BLaER1 treated with 17β-estradiol and CSF1 and Interleukin-3, amounts not matched to agents 10 nM and 100 nM (cell line): ENCODE data around the gene BLOC1S2.

Experiments used
- H3K27ac ChIP-seq, 11 experiments: shearing (Covaris generic); formaldehyde crosslinking; 2 replicates each; pipeline ENCODE4 v1.8.1; 2022
- H3K27me3 ChIP-seq, 11 experiments: shearing (Covaris generic); formaldehyde crosslinking; 2 replicates each; pipeline ENCODE4 v1.8.1; 2022
- H3K36me3 ChIP-seq, 11 experiments: shearing (Covaris generic); formaldehyde crosslinking; 2 replicates each; pipeline ENCODE4 v1.8.1; 2022
- H3K4me1 ChIP-seq, 10 experiments: shearing (Covaris generic); formaldehyde crosslinking; 2 replicates each; pipeline ENCODE4 v1.8.1; 2022
- H3K4me2 ChIP-seq, 11 experiments: shearing (Covaris generic); formaldehyde crosslinking; 2 replicates each; pipeline ENCODE4 v1.8.1; 2022
- H3K4me3 ChIP-seq, 10 experiments: shearing (Covaris generic); formaldehyde crosslinking; 2 replicates each; pipeline ENCODE4 v1.8.1; 2022
- H3K9ac ChIP-seq, 11 experiments: shearing (Covaris generic); formaldehyde crosslinking; 2 replicates each; pipeline ENCODE4 v1.8.1; 2022
- H3K9me3 ChIP-seq, 11 experiments: shearing (Covaris generic); formaldehyde crosslinking; replicated peaks in 1 of 11; 2 replicates each; pipeline ENCODE4 v1.8.1; 2022
- H4K20me1 ChIP-seq, 11 experiments: shearing (Covaris generic); formaldehyde crosslinking; 2 replicates each; pipeline ENCODE4 v1.8.1; 2022
- Cebpa-rat ChIP-seq, 11 experiments: shearing (Covaris generic); IDR thresholded peaks; 2 replicates each; pipeline ENCODE4 v1.8.1; 2022

The BLOC1S2 gene

DNA sequence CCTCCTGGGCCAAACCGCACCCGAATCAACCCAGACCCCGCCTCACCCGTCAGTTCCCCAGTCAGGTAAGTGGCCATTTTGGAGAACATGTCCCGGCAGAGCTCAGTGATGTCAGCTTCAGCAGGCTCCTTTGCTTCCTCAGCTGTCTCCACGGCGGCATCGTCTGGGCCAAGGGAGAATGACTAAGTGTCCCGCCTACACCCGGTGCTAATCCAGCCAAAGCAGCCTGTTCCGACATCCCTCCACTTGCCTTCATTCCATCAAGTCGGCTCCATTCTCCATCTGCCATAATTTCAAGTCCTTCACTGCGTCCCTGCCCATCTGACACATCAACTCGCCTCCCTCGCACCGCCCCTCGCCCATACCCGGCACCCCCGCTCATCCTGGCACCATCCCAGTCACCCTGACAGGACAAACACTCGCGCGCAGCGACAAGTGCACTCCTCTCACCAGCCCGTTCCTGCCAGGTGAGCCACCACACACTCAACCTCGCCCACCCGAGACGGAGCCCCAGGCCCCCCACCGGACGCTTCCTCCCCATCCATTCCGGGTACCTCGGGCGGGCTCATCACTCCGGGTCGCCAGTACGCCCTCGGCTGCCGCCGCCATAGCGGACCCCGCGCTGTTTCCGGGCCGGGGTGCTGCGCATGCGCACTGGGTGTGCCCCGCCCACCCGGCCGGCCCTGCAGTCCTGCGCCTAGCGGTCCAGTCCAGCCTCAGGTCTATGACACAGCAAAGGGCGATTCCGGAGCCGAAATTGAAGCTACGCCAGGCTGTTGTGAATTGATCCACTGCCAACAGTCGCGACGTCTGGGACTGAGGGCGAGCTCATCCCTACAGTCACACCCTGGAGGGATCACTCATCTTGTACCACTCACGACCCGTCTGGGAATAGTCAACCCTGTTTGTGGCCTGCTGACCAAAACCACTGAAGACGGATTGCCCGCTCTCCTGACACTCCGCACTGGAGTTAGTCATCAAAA is at the start of gene BLOC1S2:
BLOC1S2 (minus strand) TSS at position 630 of the 983 bp plus-strand sequence; CDS start at position 609, 21 bp downstream.
- peaks cover 15 to 41% (median 32%) of the 10 kb centered on the region in 11 experiments; a peak in 17 of 22 replicates for H4K20me1 ChIP-seq
- H3K4me1 ChIP-seq: peaks cover 18 to 86% (median 54%) of the 10 kb centered on the region in 10 experiments
- H3K9me3 ChIP-seq: no peaks in the 10 kb centered on the region
- peak within 1 kb of the TSS; percentile 77 to 95 (median 91) for H3K4me2 ChIP-seq
- TF ChIP-seq Cebpa-rat (IDR thresholded peaks at IDR 0.05): no peak
- peak within 1 kb of the TSS; percentile 73 to 94 (median 80) for H3K4me3 ChIP-seq
- peak within 1 kb of the TSS; percentile 75 to 87 (median 86) for H3K9ac ChIP-seq
- no peaks in the 10 kb centered on the region for H3K27me3 ChIP-seq
- peaks cover 23 to 39% (median 33%) of the 10 kb centered on the region in 11 experiments for H3K36me3 ChIP-seq
- H3K27ac ChIP-seq: peak within 1 kb of the TSS; percentile 63 to 89 (median 83)

GRCh38 chr10:100334762-100335161 is 48.3 kb upstream of the BLOC1S2 start:
- H3K4me3 ChIP-seq: no peak overlapping the region
- peaks cover 11 to 14% (median 13%) of the 10 kb centered on the region in 10 experiments for H3K4me1 ChIP-seq
- no peaks in the 10 kb centered on the region for H3K27me3 ChIP-seq
- H3K27ac ChIP-seq: no peak overlapping the region
- H3K9me3 ChIP-seq: no peaks in the 10 kb centered on the region
- H3K4me2 ChIP-seq: no peak overlapping the region
- H4K20me1 ChIP-seq: no peaks in the 10 kb centered on the region; a peak in 1 of 22 replicates
- no peak overlapping the region for H3K9ac ChIP-seq
- no peak for TF ChIP-seq Cebpa-rat (IDR thresholded peaks at IDR 0.05)
- no peaks in the 10 kb centered on the region for H3K36me3 ChIP-seq

DNA sequence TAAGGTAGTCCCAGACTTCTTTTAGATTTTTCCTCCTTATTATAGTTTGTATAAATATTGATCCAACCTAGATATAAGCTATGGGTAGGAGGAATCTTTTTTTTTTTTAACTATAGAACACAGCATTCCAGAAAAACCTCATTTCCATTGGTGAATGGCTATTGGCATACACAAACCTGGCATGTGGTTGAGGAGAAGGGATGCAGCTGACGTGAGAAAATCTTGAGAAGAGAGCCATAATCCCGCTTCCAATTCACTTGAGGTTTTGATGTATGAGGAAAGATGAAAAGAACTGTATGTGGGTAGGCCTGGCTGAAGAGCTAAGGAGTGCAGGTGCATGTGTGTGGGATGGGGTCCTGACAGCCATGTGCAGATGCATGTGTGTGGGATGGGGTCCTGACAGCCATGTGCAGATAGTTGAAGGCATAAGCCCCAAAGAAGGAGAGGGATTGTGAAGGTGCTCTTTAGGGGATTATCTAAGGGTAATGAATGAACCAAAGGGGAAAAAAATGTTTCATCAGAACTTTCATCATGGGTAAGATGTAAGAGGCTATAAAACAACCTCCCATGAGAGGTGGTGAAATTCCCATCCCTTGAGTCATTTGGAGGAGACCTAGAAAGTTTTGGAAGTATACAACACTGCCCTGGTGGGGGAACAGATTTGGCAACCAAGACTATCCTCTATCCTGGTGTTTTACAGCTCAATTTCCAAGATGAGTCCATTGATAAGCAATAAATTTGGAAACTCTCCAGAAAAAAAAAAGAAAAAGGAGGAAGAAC is 47.4 kb upstream of the BLOC1S2 start:
- no peak overlapping the region for H3K9ac ChIP-seq
- H3K4me1 ChIP-seq: peaks cover 4 to 5% (median 4%) of the 10 kb centered on the region in 10 experiments
- H4K20me1 ChIP-seq: no peaks in the 10 kb centered on the region; a peak in 1 of 22 replicates
- H3K36me3 ChIP-seq: no peaks in the 10 kb centered on the region
- no peak for TF ChIP-seq Cebpa-rat (IDR thresholded peaks at IDR 0.05)
- H3K27ac ChIP-seq: no peak overlapping the region
- H3K4me2 ChIP-seq: no peak overlapping the region
- no peaks in the 10 kb centered on the region for H3K9me3 ChIP-seq
- no peaks in the 10 kb centered on the region for H3K27me3 ChIP-seq
- H3K4me3 ChIP-seq: no peak overlapping the region

DNA sequence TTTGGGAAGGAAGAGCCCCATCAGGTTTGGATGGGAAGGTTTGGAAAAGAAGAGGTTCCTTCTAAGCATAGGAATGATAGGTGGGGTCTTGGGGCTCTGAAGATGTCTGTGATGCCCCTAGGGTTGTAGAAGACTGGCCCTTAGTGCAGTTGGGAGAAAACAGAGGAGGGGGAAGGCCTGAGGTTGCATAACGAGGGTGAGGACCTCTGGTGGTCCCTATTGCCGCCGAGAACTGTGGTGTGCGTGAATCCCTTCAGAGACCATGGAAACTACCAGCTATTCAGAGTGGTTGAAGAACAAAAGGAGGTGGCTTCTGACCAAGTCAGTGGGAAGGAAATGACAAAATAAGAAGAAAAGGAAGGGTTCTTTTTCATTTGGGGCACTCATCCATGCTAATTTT is 46.6 kb upstream of the BLOC1S2 start:
- H3K4me1 ChIP-seq: no peaks in the 10 kb centered on the region
- no peak overlapping the region for H3K9ac ChIP-seq
- H3K4me3 ChIP-seq: no peak overlapping the region
- H3K9me3 ChIP-seq: no peaks in the 10 kb centered on the region
- no peaks in the 10 kb centered on the region for H3K36me3 ChIP-seq
- no peaks in the 10 kb centered on the region; a peak in 1 of 22 replicates for H4K20me1 ChIP-seq
- no peak for TF ChIP-seq Cebpa-rat (IDR thresholded peaks at IDR 0.05)
- no peaks in the 10 kb centered on the region for H3K27me3 ChIP-seq
- no peak overlapping the region for H3K27ac ChIP-seq
- H3K4me2 ChIP-seq: no peak overlapping the region

DNA sequence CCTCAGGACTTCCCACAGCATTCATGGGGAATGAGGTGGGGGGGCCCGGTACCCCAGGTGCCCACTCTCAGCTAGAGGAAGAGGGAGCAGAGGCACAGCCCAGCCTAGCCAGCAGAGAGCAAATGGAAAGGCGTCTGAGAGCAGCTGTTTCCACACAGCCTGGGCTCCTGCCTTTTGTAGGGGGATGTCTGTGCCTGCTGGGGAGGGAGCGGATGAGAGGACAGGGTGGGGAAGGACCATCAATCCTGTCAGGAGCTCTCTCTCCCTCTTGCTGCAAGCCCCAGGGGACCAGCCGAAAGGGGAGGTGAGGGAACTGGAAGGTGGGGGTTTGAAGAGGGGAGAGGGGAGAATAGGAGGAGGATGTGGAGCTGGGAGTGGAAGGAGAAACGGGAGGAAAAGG is 43.6 kb upstream of the BLOC1S2 start, which contains the start of gene PKD2L1:
PKD2L1 (minus strand) TSS at position 150 of the 400 bp plus-strand sequence; CDS start at position 25, 125 bp downstream.
- no peak for TF ChIP-seq Cebpa-rat (IDR thresholded peaks at IDR 0.05)
- Histone ChIP-seq H3K9me3 (no peaks in the 10 kb centered on the region), H3K4me1 (peaks cover 9 to 18% (median 11%) of the 10 kb centered on the region in 10 experiments; a peak in 17 of 20 replicates), H3K36me3 (no peaks in the 10 kb centered on the region), H4K20me1 (no peaks in the 10 kb centered on the region; a peak in 1 of 22 replicates), H3K9ac (no peak within 1 kb of the TSS), H3K27ac (no peak within 1 kb of the TSS), H3K4me3 (no peak within 1 kb of the TSS), H3K4me2 (no peak within 1 kb of the TSS), H3K27me3 (no peaks in the 10 kb centered on the region)

- Histone ChIP-seq H3K4me1 (peaks cover 9 to 18% (median 11%) of the 10 kb centered on the region in 10 experiments; a peak in 17 of 20 replicates), H3K4me2 (no peak overlapping the region), H3K27ac (no peak overlapping the region), H3K27me3 (no peaks in the 10 kb centered on the region), H3K9ac (no peak overlapping the region), H3K9me3 (no peaks in the 10 kb centered on the region), H4K20me1 (no peaks in the 10 kb centered on the region; a peak in 1 of 22 replicates), H3K4me3 (no peak overlapping the region), H3K36me3 (no peaks in the 10 kb centered on the region)
- TF ChIP-seq Cebpa-rat (IDR thresholded peaks at IDR 0.05): no peak
Observed at GRCh38 chr10:100328198-100328597, 41.7 kb upstream of the BLOC1S2 start.

DNA sequence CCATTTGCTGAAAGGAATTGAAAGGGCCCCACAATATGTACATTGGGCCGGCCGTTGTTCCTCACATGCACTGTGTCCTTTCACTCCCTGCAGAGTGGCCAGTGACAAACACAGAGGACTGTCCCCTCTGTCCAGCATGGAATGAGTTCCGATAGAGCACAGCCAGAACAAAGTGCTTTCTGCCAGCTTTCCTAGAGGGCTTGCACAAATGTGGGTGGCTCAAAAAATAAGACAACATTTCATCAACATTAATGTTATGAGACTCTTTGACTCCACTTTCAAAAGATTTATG is 41.2 kb upstream of the BLOC1S2 start:
- Histone ChIP-seq H3K9me3 (no peaks in the 10 kb centered on the region), H3K36me3 (no peaks in the 10 kb centered on the region), H3K27me3 (no peaks in the 10 kb centered on the region), H3K4me1 (peaks cover 9 to 18% (median 11%) of the 10 kb centered on the region in 10 experiments; a peak in 17 of 20 replicates), H4K20me1 (no peaks in the 10 kb centered on the region; a peak in 1 of 22 replicates), H3K9ac (no peak overlapping the region), H3K27ac (no peak overlapping the region), H3K4me2 (peak overlapping the region in 5 of 11 experiments; percentile 36 to 59 (median 39); a peak in 8 of 22 replicates), H3K4me3 (no peak overlapping the region)
- TF ChIP-seq Cebpa-rat (IDR thresholded peaks at IDR 0.05): no peak

GRCh38 chr10:100327007-100327717 is 40.7 kb upstream of the BLOC1S2 start:
- Histone ChIP-seq H3K9ac (no peak overlapping the region), H3K27me3 (no peaks in the 10 kb centered on the region), H4K20me1 (no peaks in the 10 kb centered on the region; a peak in 1 of 22 replicates), H3K9me3 (no peaks in the 10 kb centered on the region), H3K4me2 (peak overlapping the region in 10 of 11 experiments; percentile 1 to 59 (median 37); a peak in 18 of 22 replicates), H3K36me3 (no peaks in the 10 kb centered on the region), H3K4me1 (peaks cover 9 to 18% (median 11%) of the 10 kb centered on the region in 10 experiments; a peak in 17 of 20 replicates), H3K4me3 (no peak overlapping the region), H3K27ac (no peak overlapping the region)
- no peak for TF ChIP-seq Cebpa-rat (IDR thresholded peaks at IDR 0.05)
